Central memory CD4-positive, alpha-beta T cell (primary cell): ENCODE measurements around the gene SPO11.

Experiments used
- DNase-seq: peaks from one replicate; pipeline ENCODE4 v3.0.0; 2022

Gene SPO11

DNA sequence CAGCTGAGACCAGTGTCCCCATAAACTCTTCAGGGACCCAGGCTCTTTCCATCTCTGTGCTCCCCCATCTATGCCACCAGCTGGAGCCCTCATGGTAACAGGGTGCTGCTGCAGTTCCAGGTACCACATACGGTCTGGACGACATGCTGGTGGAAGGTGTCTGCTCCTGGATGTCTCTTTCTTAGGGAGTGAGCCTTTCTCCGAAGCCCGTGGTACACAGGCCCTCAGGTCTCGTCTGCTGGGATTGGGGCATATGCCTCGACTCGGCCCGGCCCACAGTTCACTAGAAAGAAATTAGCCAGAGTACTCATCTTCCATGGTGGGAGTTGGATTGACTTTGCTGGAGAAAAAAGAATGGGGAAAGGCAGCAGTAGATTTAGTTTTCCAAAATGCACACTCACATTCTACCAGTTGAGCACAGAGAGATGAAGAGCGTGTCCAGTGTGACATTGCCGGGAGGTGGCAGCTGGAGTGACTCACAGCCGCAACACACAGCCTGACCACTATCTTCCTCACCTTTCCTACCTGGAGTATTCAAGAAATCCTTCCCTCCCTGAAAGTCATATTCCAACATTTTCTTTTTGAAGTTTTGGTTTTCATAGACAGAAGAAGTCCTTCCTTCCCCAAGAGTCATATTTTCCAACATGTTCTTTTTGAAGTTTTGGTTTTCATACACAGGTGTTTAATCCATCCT, 18.6 kb upstream of the SPO11 start:
- DNase-seq, result no peak

DNA sequence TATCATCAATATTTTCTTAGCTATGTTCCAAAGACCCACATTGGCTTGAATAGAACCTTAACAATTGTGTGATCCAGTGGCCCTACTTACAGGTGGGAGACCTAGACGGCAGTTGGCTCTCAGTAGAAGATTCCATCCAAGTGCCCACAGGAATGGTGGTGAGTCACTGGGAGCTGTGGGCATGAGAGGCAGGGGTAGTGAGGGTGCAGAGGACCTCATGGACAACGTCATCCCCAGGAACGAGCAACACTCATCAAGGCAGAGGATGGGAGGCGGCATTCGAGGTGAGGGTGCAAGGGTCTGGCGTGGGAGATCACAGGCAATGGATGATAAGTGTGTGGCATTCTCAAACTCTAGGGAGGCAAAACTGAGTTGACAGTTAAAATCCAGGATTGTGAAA, 17.5 kb upstream of the SPO11 start:
- no peak for DNase-seq

DNA sequence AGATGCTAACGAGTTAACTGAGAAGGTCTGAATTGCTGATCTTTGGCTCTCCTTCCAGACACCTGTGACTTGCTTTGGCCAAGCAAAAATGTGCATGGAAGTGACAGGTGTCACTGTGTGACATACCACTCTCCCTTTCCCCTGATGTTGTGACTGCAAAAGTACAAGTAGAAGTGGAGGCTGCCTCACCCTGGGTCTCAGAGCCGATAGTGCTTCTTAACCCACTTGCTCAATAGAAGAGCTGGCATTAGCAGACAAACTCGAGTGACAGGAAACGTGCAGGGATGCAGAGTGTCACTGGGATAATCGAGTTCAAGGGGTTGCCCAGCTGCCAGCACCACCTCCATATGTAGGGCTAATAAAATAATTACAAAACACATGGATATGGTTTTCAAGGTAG, 16.4 kb upstream of the SPO11 start:
- DNase-seq, result no peak

DNA sequence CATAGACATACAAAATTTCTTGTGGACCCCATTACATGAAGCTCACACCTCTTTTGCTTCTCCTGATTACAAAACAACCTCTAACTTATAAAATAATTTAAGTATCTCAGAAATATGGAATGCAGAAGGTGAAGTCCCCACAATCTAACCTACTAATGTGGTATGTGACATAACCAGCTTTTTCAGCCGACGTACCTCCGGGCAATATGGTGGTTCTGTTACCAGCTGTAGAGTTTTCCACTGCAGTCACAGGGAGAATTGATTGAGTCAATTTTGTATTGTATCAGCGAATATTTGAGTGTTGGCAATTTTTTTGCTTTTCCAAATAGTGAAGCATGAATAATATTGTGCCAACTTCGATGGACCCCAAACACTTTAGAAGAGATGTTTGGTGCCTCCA, 15.7 kb upstream of the SPO11 start:
- no peak for DNase-seq

DNA sequence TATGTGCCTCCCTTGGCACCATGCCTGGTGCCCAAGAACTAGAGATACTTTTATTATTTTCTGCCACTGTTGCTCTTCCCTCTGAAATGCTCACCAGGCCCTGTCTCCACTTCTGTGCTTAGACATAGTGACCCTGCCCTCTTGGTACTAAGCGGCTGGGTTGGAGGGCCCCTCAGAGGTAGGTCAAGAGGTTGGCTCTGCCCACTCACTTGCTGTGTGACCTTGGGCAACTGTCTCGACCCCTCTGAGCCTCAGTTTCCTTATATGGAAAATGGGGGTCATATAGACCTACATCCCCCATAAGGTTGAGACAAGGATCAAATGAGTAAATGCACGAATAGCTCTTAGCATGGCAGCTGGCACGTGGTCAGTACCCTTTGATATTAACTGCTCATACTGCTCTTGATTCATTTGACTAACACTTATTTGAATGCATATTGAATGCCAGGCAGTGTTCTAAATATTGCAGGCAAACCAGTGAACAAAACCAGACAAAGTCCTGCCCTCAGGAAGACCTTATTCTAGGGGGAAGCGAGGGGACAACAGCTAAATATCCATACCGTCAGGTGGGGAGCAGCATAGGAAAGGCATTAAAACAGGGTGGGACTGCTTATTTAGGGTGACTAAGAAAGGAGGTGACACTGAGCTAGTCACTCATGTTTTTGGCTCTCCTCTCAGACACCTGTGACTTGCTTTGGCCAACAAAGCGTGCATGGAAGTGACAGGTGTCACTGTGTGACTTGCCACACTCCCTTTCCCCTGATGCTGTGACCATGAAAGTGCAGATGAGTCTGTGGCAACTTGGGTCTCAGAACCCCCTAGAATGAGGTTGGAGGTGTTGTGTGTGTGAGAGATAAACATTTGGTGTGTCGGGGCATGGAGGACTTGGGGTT, 14.3 kb upstream of the SPO11 start:
- DNase-seq, result no peak

DNA sequence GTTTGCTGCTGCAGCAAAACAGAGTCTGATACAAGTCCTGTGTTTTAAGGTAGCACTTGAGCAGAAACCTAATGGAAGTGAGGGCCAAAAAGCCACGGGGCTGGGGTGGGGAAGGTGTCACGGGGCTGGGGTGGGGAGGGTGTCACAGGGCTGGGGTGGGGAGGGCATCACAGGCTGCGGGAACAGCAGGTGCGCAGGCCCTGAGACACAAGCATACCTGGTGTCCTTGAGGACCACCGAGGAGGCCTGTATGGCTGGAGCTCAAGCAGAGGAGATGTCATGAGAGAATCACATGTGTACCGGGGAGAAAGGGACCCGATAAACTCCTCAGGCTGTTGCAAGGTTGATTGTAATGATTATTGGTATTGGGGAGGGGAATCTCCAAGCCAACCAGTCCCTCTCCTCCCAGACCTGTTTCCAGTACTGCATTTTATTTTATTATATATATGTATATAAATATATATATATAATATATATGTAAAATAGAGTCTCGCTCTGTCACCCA, 13.6 kb upstream of the SPO11 start:
- no peak for DNase-seq

DNA sequence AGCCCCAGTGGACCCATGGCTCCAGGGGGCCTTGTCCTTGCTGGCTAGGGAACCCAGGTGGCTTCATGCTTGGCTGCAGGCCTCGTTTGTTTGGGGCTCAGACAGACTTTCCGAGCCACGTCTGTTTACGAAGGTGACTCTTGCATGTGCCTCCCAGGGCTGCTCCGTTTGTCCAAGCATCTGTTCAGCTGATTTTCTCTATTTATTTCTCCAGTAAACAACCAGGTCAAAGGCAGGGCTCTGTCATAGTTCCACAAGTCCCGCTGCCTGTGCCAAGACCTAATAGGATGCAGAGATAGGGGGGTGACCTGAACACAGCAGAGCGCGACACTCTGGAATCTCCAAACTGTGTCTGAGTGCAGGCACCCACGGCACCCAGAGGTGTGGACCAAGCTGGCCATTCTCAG, 12.8 kb upstream of the SPO11 start:
- DNase-seq, result no peak

DNA sequence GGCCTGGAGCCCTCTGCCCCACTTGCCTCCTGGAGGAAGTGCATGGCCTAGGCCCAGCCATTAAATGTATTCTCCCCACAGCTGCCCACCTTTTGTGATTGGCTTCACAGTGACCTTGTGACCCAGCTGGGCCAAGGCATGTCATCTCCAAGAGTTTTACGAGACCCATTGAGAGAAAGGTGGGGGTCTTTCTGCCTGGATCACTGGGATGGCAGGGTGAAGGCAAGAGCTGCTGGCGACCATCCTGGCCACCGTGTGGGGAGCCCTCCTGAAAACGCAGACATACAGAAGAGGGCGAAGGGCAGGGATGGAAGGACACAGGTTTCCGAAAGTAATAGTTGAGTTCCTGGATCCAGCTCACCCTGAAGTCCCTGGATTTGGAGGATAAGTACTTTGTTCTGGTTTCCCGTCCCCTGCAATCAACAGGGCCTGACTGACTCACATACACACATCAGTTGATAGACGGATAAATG, 12.3 kb upstream of the SPO11 start:
- no peak for DNase-seq

DNA sequence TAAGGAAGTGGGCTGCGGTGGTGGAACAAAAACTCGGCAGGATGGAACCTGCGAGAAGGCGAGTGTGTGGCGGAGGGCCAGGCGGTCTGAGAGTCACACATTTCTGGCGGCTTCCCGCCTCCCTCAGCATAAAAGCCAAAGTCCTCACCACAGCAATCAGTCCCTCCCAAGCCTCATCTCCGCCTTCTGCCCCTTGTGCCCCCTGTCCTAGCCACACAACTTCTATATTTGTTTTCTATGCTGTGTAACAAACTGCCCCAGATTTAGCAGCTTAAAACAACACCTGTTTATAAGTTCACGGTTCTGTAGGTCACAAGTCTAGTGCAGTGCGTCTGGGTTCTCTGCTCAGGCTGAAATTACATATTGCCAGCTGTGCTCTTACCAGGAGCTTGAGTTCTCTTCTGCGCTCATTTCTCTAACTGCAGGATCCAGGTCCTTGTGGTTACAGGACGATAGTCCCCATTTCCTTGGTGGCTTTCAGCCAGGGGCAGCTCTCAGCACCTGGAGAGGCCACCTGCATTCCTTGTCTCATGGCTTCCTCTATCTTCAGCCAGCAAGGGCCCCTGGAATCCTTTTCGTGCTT, 11.7 kb upstream of the SPO11 start:
- DNase-seq, result no peak

DNA sequence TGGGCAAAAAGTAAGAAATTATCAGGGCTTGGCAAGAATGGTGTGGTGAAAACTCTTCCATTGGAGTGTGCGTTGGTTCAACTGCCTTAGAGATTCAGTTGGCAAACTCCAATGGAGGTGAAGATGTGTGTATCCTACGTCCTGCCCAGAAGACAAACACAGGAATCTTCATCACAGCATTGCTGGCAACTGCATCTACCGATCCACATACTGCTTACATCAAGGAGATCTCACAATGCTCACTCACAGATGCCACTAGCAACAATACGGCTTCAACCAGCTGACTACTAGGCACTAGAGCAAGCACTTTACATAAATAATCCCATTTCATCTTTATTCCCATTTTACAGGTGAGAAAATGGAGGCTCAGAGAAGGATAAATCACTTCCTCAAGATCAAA, 10.0 kb upstream of the SPO11 start:
- no peak for DNase-seq

DNA sequence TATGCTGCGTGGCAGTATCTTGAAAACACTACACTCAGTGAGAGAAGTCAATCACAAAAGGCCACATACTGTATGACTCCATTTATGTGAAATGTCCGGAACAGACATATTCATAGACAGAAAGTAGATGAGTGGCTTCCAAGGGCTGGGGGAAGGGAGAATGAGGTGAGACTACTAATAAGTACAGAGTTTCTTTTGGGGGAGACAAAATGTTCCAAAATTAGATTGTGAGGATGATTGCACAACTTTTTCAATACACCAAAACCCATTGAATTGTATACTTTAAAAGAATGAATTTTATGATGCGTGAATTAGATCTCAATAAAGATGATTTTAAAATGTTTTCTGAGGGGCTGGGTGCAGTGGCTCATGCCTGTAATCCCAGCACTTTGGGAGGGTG, 9.2 kb upstream of the SPO11 start:
- DNase-seq, result no peak

DNA sequence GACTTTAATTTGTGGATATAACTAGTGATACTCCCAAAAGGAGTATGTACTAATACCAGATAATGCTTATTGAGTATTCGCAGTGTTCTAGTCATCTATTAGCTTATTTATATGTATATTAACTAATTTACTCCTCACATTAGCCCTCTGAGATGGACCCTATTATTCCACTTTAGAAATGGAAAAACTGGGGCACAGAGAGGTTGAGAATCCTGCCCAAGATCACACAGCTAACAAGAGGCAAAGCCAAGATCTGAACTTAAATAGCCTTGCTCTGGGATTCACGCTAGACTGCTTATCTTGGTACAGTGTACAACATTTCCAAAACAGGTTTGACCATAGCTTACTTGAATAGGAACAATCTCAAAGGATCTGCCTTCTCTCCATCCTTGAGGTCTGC, 8.5 kb upstream of the SPO11 start:
- DNase-seq, result no peak

DNA sequence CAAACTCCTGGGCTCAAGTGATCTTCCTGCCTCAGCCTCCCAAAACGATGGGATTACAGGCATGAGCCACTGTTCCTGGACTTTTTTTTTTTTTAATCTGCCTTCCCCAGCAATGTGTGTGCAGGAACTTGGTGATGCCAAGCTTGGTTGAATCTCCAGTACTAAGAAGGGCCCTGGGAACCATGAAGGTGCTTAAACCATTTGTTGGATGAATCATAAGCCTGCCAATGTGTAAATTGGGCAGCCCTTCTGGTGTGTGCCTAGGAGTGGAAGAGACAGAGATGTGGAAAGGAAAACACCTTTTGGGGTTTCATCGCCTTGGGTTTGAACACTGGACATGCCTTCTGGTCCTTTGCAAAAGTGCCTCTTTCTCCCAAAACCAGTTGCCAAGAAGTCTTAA, 7.1 kb upstream of the SPO11 start:
- no peak for DNase-seq

DNA sequence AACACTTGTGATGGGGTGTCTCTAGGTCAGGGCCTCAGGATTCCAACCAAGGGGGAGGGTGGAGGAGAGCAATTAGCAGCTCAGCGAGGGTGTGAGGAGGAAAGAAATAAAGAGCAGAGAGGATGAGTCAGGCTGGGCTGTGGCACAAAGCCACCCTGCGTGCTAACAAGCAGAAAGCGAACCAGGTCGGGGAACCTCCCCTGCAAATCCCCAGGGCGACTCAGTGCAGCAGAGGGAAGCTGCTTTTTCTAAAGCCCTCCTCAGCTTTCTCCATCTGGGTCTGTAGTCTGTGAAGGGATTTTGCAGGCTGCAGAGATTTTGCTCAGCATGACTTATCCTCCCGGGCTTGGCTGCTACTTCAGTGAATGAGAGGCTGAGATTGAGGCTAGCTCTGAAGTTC, 6.6 kb upstream of the SPO11 start:
- DNase-seq, result no peak

DNA sequence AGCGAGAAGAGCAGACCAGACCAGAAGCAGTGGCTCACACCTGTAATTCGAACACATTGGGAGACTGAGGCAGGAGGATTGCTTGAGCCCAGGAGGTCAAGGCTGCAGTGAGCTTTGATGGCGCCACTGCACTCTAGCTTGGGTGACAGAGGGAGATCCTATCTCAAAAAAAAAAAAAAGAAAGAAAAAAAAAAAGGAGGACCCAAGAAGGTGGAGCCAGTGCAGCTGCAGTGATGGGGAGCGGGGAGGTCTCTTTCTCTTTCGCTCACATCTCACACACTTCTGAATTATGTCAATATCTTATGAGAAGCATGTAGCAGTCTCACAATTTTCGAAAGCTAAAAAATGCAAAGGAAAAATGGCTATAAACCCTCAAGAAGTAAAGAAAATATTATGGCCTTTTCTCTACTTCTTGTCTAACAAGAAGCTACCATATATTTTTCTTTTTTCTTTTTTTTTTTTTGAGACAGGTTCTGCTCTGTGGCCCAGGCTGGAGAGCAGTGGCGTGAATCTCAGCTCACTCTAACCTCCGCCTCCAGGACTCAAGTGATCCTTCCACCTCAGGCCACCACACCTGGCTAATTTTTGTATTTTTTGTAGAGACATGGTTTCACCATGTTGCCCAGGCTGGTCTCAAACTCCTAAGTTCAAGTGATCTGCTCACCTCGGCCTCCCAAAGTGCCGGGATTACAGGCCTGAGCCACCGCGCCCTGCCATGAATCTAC, 3.8 kb upstream of the SPO11 start:
- DNase-seq, result no peak

DNA sequence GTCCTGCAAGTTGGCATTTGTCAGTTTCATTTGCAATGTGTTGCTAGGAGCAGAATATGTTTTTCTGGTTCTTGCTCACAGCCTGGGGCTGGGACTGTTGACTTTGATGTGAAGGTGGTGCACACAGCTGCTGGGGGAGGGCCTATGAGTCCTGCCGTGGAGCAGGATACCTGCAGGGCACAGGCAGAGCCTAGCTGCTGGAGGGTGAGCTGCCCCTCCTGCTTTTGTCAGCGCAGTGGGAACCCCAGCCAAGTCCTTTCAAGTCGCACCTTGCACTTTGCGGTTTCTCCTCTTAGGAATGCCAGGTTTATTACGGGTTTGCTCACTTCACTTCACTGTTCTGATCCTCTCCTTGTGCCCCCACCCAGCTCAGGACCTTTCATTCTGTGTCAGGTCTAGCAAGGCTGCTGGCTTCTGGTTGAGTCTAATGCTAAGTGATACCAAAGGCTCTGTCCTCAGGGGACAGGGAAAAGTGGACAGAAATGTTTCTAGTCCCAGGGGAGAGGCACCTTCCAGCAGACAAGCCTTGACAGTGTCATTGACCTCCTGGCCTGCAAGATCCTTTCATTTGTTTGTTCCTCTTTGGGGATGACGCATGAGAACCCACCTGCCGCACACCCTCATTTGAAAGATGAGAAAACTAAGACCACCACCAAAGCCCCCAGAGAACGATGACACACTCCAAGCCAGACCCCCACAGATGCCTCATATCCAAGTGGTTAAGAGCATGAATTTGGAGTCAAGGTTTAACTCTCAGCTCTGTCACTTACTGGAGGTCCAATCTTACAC, 2.7 kb upstream of the SPO11 start:
- DNase-seq, result no peak

DNA sequence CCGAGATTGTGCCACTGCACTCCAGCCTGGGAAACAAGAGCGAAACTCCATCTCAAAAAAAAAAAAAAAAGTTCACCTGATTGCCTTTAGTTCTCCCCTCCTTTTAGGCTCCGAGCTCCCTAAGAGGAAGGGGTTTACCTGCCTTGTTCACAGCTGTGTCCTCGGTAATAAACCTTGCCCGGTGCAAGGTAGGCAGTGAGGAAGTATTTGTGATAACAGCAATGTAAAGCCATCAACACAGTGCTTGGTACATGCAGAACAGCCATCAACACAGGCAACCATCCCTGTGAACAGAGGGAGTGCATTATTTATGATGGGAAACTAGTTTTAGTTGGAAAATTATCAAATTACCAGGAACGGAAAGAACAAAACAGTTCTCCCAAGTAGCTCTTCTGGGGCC, 1.8 kb upstream of the SPO11 start:
- no peak for DNase-seq

DNA sequence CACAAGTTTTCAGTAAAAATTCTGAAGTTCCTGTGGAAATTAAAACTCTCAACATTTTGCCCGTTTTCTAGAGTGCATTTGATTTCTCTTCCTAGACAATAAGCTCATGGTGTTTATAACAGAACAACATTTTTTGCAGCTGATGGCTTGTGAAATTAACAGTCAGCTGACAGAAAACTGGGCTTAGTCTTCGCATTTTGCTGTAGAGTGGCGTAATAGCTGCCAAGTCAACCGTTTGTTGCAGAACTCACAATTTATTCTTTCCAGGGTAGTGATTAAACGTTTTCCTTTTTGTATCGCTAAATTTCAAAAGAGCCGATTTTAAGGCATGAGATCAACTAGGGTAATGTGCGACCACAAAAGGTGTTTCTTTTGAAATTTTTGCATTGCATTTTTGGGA, 1.4 kb downstream of the SPO11 start:
- DNase-seq, result no peak

DNA sequence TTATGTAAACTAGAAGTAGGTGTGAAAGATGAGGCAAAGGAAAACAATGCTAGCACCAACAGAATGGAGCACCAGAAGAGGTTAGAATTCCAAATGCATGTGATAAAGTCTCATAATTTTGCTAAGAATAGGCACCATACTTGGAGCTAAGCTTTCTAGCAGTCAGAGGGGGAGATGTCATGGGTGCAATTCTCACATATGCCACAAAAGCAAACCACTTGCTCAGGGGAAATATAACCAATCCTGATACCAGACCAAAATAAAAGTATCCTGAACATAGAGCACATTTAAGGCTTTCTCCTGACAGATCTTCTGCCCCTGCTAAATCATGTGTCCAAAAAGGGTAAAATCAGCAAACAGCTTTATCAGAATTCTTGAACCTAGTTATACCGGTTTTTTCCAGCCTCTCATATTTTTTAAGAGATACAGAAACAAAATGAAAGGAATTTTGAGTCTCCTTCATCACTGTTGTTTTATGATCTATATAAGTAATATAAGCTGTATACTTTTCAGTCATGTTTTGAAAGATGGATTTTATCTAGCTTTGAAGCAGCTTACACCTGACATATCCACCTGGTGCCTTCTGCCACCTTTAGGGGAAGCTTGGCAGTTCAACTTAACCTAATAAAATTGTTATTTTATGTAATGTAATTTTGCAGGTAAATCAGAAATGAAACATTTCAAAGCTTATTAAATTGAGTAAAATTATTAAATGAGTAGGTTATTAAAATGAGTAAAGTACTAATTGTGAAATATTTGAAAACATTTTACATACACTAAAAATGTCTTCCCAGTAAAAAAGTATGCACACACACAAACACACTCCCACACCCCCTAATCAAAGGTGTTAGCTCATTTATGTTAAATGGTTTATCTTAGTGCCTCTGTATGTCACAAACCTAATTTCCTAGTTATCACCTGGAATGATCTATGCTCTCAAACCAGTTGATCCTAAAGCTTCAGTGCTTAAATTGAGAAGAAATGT, 2.8 kb downstream of the SPO11 start:
- no peak for DNase-seq

DNA sequence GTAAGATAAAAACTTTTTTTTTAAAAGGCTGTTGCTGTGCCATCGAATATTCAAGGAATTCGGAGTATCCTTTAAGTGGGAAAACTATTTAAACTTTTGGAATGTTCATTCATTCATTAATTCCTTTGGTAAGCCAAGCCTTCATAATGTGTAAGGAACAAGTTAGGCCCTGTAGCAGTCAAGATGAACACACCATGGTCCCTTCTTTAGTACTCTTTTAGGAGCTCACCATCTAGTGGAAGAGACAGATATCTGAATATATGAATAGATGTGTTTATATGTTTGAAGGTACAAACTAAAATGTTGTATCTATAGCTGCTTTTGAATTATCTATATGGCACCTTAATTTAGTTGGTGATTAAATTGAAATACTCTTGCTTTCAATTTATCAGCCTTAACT, 5.8 kb downstream of the SPO11 start:
- DNase-seq, result no peak

DNA sequence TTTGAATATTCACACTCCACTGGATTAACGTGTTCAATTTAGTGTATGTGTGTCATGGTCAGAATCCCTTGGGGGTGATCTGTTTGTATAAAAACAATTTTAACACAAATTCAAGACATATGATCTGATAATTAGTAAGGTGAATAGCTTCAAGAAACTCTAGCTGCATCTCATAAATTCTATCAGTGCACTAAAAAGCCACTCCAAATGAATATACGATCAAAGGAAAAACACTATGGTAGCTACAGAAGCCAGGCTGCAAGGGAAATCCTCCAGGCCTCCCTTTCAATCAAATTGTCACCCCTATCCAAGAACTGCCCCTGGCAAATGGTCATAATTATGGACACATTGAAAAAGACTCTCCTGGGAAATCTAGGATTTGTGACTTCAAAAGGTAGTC, 12.1 kb downstream of the SPO11 start:
- DNase-seq, result no peak
